Tibial nerve (tissue), 3 donors: ENCODE results near the gene CYP11A1.

Source experiments
- CTCF ChIP-seq, 5 experiments: fragments of 200-600 bp in 3 of 5; fragments of 450-650 bp in 2 of 5; sonication (generic) in 3 of 5; IDR thresholded peaks; one replicate each; pipeline ENCODE4 v1.5.1; 2016 to 2019; ENCODE audit warnings: antibody characterized with exemption in 5 of 5, mild to moderate bottlenecking in 3 of 5, moderate library complexity in 2 of 5
- POLR2A ChIP-seq, 2 donors: fragments of 450-650 bp; IDR thresholded peaks; one replicate each; pipeline ENCODE4 v1.6.1; 2017; ENCODE audit warnings: antibody characterized with exemption in 2 of 2, mild to moderate bottlenecking in 2 of 2, moderate library complexity in 2 of 2

- TF ChIP-seq CTCF (IDR thresholded peaks at IDR 0.05) (no peak), POLR2A (IDR thresholded peaks at IDR 0.05) (no peak)
These were observed 17.6 kb upstream of the CYP11A1 start for GRCh38 chr15:74384881-74385643.
